ENCODE results near the gene VIM. TPM values are rescaled to one million over a fixed set of nuclear protein-coding genes. Genes with fewer than 3 reads are reported as not detected.

The VIM gene
- total and polyA plus RNA-seq, 4 donors = 800 to 1,640 (median 1,361) TPM

DNA sequence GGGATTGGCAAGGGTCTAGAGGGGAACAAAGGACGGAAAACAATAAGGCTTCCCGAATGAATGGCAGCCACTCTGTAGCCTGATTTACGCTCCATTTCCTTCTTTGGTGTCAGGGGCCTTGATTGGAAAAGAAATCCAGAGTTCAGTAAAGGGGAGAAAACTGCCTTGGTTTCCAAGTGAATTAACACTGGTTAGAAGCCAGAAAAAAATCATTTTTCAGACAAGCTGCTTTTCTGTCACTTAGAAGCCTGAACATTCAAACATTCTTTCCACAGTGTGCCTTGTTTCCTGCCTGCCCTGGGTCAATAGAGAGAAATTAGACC, 26.3 kb upstream of the VIM start:
- H3K4me1 ChIP-seq (ENCODE audit: control insufficient read depth in 5 of 5, insufficient read depth in 5 of 5, low read length in 5 of 5) = peaks cover 0 to 25% (median 5%) of the 10 kb centered on the region in 5 donors
- ATAC-seq (ENCODE audit: insufficient read depth, low FRiP score) (no peak), DNase-seq (no peak)
- WGBS, 2 donors = 18 to 23% methylated on average over 3 of the region's 3 CpGs
- H3K9ac ChIP-seq (ENCODE audit: insufficient read depth in 1 of 2, low read length in 2 of 2) = peak overlapping the region; percentile 59 to 80
- H3K27ac ChIP-seq (ENCODE audit: low read depth in 1 of 2, low read length in 1 of 2) = peak overlapping the region; percentile 87 to 98
- no peaks in the 10 kb centered on the region for H3K9me3 ChIP-seq (ENCODE audit: control insufficient read depth in 4 of 4, insufficient read depth in 3 of 4, low read length in 3 of 4)
- TF ChIP-seq, protein P1, sequence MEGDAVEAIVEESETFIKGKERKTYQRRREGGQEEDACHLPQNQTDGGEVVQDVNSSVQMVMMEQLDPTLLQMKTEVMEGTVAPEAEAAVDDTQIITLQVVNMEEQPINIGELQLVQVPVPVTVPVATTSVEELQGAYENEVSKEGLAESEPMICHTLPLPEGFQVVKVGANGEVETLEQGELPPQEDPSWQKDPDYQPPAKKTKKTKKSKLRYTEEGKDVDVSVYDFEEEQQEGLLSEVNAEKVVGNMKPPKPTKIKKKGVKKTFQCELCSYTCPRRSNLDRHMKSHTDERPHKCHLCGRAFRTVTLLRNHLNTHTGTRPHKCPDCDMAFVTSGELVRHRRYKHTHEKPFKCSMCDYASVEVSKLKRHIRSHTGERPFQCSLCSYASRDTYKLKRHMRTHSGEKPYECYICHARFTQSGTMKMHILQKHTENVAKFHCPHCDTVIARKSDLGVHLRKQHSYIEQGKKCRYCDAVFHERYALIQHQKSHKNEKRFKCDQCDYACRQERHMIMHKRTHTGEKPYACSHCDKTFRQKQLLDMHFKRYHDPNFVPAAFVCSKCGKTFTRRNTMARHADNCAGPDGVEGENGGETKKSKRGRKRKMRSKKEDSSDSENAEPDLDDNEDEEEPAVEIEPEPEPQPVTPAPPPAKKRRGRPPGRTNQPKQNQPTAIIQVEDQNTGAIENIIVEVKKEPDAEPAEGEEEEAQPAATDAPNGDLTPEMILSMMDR (IDR thresholded peaks at IDR 0.05; ENCODE audit: control extremely low read depth, extremely low read depth) = no peak
- no peaks in the 10 kb centered on the region for H3K27me3 ChIP-seq (ENCODE audit: control insufficient read depth in 3 of 3, insufficient read depth in 3 of 3, low read length in 2 of 3)
- no peaks in the 10 kb centered on the region for H3K36me3 ChIP-seq (ENCODE audit: control insufficient read depth in 4 of 4, insufficient read depth in 4 of 4, low read length in 4 of 4)
- peak overlapping the region; percentile 69 for H3K4me3 ChIP-seq

DNA sequence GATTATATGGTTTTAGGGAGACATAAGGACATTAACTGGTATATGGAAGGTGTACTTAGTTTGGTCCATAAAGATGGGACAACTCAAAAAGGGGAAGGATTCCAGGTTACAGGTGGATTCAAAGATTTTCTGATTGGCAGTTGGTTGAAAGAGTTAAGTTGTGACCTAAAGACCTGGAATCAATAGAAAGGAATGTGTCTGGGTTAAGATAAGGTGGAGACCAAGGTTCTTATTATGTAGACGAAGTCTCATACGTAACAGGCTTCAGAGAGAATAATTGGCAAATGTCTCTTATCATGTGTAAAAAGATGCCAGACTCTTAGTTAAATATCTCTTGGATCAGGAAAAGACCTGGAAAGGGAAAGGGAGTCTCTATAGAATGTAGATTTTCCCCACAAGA, 25.5 kb upstream of the VIM start:
- peaks cover 0 to 25% (median 5%) of the 10 kb centered on the region in 5 donors for H3K4me1 ChIP-seq (ENCODE audit: control insufficient read depth in 5 of 5, insufficient read depth in 5 of 5, low read length in 5 of 5)
- ATAC-seq (ENCODE audit: insufficient read depth, low FRiP score) = no peak
- no peak overlapping the region for H3K4me3 ChIP-seq
- no peaks in the 10 kb centered on the region for H3K36me3 ChIP-seq (ENCODE audit: control insufficient read depth in 4 of 4, insufficient read depth in 4 of 4, low read length in 4 of 4)
- H3K9ac ChIP-seq (ENCODE audit: insufficient read depth in 1 of 2, low read length in 2 of 2) = no peak overlapping the region
- TF ChIP-seq, protein P1 (IDR thresholded peaks at IDR 0.05; ENCODE audit: control extremely low read depth, extremely low read depth) = no peak
- no peak for DNase-seq
- H3K27ac ChIP-seq (ENCODE audit: low read depth in 1 of 2, low read length in 1 of 2) = no peak overlapping the region
- no peaks in the 10 kb centered on the region for H3K27me3 ChIP-seq (ENCODE audit: control insufficient read depth in 3 of 3, insufficient read depth in 3 of 3, low read length in 2 of 3)
- 96 to 99% methylated on average over 2 of the region's 2 CpGs for WGBS, 2 donors
- H3K9me3 ChIP-seq (ENCODE audit: control insufficient read depth in 4 of 4, insufficient read depth in 3 of 4, low read length in 3 of 4) = no peaks in the 10 kb centered on the region

DNA sequence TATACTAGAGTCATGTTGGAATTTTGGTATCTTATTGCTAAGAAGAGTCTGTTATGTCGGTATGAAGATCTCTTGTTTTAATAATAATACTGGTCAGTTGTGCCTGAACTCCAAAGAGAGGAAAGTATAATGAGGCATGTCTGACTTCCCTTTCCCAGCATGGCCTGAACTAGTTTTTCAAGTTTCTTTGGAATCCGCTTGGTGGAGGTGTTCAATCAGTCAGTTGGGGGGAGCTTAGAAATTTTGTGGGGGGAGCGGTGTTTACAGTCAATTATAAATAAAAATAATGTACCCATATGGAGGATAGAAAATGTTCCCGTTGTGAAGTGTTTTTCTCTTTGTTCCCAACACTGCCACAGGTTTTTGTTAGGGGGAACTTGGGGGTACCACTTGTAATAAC, 25.0 kb upstream of the VIM start:
- no peak for ATAC-seq (ENCODE audit: insufficient read depth, low FRiP score)
- WGBS, 2 donors = 90 to 95% methylated on average over 4 of the region's 4 CpGs
- TF ChIP-seq, protein P1 (IDR thresholded peaks at IDR 0.05; ENCODE audit: control extremely low read depth, extremely low read depth) = no peak

DNA sequence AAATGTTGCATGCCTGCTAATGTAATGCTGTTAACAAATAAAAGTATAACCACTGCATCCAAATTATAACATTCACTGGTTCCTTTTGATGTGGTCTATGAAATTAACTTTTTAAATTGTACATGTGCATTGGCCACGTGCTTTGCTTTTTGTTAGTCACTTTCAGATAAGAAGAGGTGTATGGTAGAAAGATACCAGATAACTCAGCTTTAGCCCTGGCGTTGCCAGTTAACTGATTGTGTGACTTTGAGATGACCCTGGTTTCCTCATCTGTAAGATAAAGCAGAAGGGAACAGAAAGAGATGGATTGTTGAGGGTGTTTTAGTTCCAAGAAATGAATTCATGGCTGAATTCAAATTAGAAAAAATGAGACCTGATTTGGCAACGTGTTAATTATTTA, 24.6 kb upstream of the VIM start:
- Histone ChIP-seq H3K9ac (ENCODE audit: insufficient read depth in 1 of 2, low read length in 2 of 2) (no peak overlapping the region), H3K27me3 (ENCODE audit: control insufficient read depth in 3 of 3, insufficient read depth in 3 of 3, low read length in 2 of 3) (no peaks in the 10 kb centered on the region), H3K36me3 (ENCODE audit: control insufficient read depth in 4 of 4, insufficient read depth in 4 of 4, low read length in 4 of 4) (no peaks in the 10 kb centered on the region), H3K9me3 (ENCODE audit: control insufficient read depth in 4 of 4, insufficient read depth in 3 of 4, low read length in 3 of 4) (no peaks in the 10 kb centered on the region), H3K4me1 (ENCODE audit: control insufficient read depth in 5 of 5, insufficient read depth in 5 of 5, low read length in 5 of 5) (peaks cover 0 to 25% (median 5%) of the 10 kb centered on the region in 5 donors), H3K27ac (ENCODE audit: low read depth in 1 of 2, low read length in 1 of 2) (no peak overlapping the region), H3K4me3 (no peak overlapping the region)
- DNase-seq = no peak
- TF ChIP-seq, protein P1 (IDR thresholded peaks at IDR 0.05; ENCODE audit: control extremely low read depth, extremely low read depth) = no peak
- 47 to 64% methylated on average over 3 of the region's 3 CpGs for WGBS, 2 donors
- no peak for ATAC-seq (ENCODE audit: insufficient read depth, low FRiP score)

More for the DNA sequence above, 25.0 kb upstream of the VIM start:
- H3K27me3 ChIP-seq (ENCODE audit: control insufficient read depth in 3 of 3, insufficient read depth in 3 of 3, low read length in 2 of 3) = no peaks in the 10 kb centered on the region
- DNase-seq = no peak
- H3K4me3 ChIP-seq = no peak overlapping the region
- H3K9me3 ChIP-seq (ENCODE audit: control insufficient read depth in 4 of 4, insufficient read depth in 3 of 4, low read length in 3 of 4) = no peaks in the 10 kb centered on the region
- H3K36me3 ChIP-seq (ENCODE audit: control insufficient read depth in 4 of 4, insufficient read depth in 4 of 4, low read length in 4 of 4) = no peaks in the 10 kb centered on the region
- no peak overlapping the region for H3K27ac ChIP-seq (ENCODE audit: low read depth in 1 of 2, low read length in 1 of 2)
- peaks cover 0 to 25% (median 5%) of the 10 kb centered on the region in 5 donors for H3K4me1 ChIP-seq (ENCODE audit: control insufficient read depth in 5 of 5, insufficient read depth in 5 of 5, low read length in 5 of 5)
- no peak overlapping the region for H3K9ac ChIP-seq (ENCODE audit: insufficient read depth in 1 of 2, low read length in 2 of 2)

All from lung (tissue), 12 donors.